ENCODE results near the gene KIF13A.
A peak's percentile ranks its signal among the peaks of the same experiment; 100 is the strongest.
"Not testable (repeated sequence)": the region's sequence is repeated elsewhere in the genome, so short reads cannot be mapped to it uniquely, and the experiment has no call there.

Gene KIF13A

DNA sequence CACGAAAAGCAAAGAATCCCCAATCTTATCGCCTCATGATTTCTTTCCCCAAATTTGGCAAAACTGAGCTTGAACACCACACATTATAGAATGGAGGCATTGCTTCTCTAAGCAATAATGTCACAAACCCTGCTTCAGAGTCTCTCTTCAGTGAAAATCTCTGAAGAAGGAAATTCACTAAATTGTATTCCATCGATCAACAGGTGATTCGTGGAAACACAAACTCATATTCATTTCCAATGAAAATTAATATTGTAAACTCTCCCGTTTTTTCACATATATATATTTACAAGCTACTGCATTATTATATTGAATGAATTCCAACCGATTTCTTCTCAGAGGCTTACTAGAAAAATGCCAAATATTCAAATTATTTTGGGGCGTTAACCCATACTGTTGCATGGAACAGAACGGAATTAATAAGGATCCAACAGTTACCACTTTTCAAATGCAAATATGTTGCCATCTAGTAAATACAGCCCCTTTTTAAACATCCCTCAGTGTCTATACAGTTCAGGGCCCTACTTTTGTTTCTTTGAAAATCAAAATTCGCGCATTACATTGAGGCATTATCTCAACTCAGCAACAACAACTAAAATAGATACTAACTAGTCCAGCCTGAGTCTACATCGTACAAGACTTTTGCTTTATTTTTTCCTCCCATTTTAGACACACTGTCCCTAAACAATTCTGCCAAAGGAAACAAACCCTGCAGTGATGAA lies 1.3 kb downstream of the KIF13A start:
- no peak overlapping the region for H3K27ac Mint-ChIP-seq
- peaks cover 21% of the 10 kb centered on the region for H3K4me1 Mint-ChIP-seq
- peak overlapping the region; percentile 57 for H3K4me3 Mint-ChIP-seq
- H3K36me3 Mint-ChIP-seq (ENCODE audit: low read depth) = no peaks in the 10 kb centered on the region
- H3K27me3 Mint-ChIP-seq = peaks cover 72% of the 10 kb centered on the region
- ATAC-seq (no peak), DNase-seq (no peak)
- H3K9me3 Mint-ChIP-seq = no peaks in the 10 kb centered on the region

DNA sequence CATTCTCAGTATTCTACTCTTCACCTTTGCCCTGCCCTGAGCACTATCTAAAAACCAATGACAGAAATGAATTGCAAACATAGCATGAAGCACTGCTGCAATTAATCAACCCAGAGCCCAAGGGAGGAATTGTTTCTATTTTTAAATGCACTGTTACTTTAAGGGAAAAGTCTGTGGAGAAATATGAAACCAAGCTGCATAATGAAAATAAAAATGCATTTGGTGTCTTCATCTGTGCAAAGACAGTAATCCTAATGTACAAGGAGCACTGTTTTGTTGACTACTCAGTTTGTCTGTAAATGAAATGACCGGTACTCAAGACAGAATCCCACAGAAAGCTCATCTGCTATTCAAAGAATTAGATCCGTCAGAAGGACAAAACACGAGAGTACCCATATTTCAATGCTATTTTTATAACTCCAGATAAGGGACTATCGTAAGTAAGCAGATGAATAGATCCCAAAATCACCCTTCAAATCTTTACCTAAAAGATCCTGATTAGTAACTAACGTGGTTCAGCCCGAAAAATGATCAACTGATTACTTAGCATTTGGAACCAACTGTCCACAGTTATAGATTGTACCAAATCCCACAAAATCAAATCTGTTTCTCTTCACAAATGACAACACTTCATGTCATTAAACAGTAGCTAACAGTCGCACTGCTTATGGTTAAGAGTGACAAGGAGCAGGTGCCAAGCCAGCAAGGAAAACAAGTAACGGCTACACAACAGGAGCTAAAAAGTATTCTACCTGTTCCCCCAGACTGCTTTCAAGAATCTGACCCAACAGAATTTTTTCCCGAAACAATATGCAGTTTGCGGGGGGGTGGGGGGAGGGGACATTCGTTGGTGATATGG lies 2.4 kb downstream of the KIF13A start:
- no peak overlapping the region for H3K27ac Mint-ChIP-seq
- H3K4me3 Mint-ChIP-seq = no peak overlapping the region
- DNase-seq (no peak), ATAC-seq (no peak)
- H3K9me3 Mint-ChIP-seq = no peaks in the 10 kb centered on the region
- no peaks in the 10 kb centered on the region for H3K36me3 Mint-ChIP-seq (ENCODE audit: low read depth)
- peaks cover 71% of the 10 kb centered on the region for H3K27me3 Mint-ChIP-seq
- H3K4me1 Mint-ChIP-seq = peaks cover 30% of the 10 kb centered on the region

DNA sequence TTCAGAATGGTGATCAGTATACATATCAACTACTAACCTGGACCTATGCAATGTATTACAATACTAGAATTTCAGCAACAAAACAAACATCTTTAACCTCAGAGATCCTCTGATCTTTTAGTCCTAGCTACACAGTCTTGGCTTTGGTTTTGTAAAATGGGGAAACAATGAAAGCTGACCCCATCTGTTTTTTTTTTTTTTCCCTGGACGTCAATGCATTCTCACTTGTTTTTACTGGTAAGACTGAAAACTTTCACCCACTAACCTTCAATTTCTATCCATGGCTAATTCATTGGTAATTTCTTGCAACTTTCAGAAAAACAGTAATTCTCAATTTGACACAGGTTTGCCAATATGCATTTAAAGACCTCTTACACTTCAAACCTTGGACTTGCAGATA lies 3.0 kb downstream of the KIF13A start:
- H3K27me3 Mint-ChIP-seq = peaks cover 70% of the 10 kb centered on the region

DNA sequence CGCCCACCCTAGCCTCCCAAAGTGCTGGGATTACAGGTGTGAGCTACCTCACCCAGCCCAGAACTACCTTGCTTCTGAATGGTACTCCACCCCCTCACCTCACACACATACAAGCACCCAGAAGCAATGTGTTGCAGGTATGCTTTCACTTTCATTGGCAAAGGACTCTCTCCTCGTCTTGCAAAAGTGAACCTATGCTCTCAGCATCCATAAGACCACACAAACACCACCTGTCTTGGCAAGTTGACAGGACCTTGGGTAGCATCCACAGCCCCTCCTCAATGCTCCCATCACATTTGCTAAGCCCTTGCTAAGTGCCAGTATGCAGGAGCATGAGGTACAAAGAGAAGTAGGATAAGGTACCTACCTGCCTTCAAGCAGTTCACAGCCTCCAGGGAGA lies 3.7 kb downstream of the KIF13A start:
- peaks cover 64% of the 10 kb centered on the region for H3K27me3 Mint-ChIP-seq
- ATAC-seq = no peak

More for the DNA sequence above, 3.0 kb downstream of the KIF13A start:
- Mint-ChIP-seq H3K36me3 (ENCODE audit: low read depth) (no peaks in the 10 kb centered on the region), H3K4me3 (no peak overlapping the region), H3K27ac (no peak overlapping the region), H3K9me3 (no peaks in the 10 kb centered on the region), H3K4me1 (peaks cover 30% of the 10 kb centered on the region)
- no peak for ATAC-seq
- DNase-seq = no peak

DNA sequence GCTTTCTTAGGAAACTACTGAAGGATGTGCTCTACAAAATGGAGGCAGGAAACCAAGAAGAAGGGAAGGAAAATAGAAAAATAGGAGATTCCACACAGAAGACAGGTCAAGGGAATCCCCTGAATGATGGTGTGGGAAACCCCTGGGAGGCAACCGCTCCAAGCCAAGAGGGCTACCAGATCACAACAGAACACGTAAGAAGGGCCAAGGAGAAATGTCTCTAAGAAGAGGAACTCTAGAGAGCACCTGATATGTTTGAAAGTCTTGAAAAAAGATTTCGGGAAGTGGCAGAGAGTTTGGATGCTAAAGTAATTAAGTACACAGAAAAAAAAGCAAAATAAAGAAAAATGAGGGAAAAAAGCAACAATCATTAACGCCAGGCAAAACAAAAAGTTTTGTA lies 7.1 kb downstream of the KIF13A start:
- no peaks in the 10 kb centered on the region for H3K36me3 Mint-ChIP-seq (ENCODE audit: low read depth)
- no peak for DNase-seq
- H3K4me1 Mint-ChIP-seq = peaks cover 19% of the 10 kb centered on the region
- no peak overlapping the region for H3K27ac Mint-ChIP-seq
- no peak overlapping the region for H3K4me3 Mint-ChIP-seq
- ATAC-seq = no peak
- H3K27me3 Mint-ChIP-seq = peaks cover 41% of the 10 kb centered on the region
- H3K9me3 Mint-ChIP-seq = no peaks in the 10 kb centered on the region

More for the DNA sequence above, 3.7 kb downstream of the KIF13A start:
- DNase-seq = no peak
- Mint-ChIP-seq H3K9me3 (no peaks in the 10 kb centered on the region), H3K36me3 (ENCODE audit: low read depth) (no peaks in the 10 kb centered on the region), H3K27ac (no peak overlapping the region), H3K4me3 (no peak overlapping the region), H3K4me1 (peaks cover 27% of the 10 kb centered on the region)

DNA sequence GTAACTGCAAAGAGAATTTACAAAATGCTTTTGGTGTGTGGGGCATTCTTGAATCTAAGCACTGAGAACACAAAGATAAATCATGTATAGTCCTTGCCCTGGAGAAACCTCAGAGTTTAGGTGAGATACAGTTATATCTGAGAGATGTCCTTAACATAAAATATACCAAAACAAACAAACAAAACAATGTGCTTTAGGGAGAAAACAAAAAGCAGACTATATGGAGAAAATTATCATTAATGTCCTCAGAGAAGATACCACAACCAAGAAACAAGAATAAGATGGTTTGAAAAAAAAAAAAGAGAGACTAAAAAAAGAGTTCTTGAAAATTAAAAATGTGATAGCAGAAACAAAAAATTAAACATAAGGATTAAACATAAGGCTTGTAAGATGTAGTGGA lies 8.0 kb downstream of the KIF13A start:
- Mint-ChIP-seq H3K4me3 (no peak overlapping the region), H3K27ac (no peak overlapping the region), H3K36me3 (ENCODE audit: low read depth) (no peaks in the 10 kb centered on the region), H3K27me3 (peaks cover 32% of the 10 kb centered on the region), H3K9me3 (no peaks in the 10 kb centered on the region), H3K4me1 (peaks cover 17% of the 10 kb centered on the region)
- DNase-seq (no peak), ATAC-seq (no peak)

DNA sequence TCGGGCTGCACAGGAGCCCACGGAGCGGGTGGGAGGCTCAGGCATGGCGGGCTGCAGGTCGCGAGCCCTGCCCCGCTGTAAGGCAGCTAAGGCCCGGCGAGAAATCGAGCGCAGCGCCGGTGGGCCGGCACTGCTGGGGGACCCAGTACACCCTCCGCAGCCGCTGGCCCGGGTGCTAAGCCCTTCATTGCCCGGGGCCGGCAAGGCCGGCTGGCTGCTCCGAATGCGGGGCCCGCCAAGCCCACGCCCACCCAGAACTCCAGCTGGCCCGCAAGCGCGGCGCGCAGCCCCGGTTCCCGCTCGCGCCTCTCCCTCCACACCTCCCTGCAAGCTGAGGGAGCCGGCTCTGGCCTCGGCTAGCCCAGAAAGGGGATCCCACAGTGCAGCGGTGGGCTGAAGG lies 11.2 kb downstream of the KIF13A start:
- not testable (repeated sequence) for H3K27ac Mint-ChIP-seq; DNase-seq; H3K36me3 Mint-ChIP-seq (ENCODE audit: low read depth); H3K9me3 Mint-ChIP-seq; H3K4me3 Mint-ChIP-seq; H3K4me1 Mint-ChIP-seq; ATAC-seq
- peaks cover 23% of the 10 kb centered on the region for H3K27me3 Mint-ChIP-seq

DNA sequence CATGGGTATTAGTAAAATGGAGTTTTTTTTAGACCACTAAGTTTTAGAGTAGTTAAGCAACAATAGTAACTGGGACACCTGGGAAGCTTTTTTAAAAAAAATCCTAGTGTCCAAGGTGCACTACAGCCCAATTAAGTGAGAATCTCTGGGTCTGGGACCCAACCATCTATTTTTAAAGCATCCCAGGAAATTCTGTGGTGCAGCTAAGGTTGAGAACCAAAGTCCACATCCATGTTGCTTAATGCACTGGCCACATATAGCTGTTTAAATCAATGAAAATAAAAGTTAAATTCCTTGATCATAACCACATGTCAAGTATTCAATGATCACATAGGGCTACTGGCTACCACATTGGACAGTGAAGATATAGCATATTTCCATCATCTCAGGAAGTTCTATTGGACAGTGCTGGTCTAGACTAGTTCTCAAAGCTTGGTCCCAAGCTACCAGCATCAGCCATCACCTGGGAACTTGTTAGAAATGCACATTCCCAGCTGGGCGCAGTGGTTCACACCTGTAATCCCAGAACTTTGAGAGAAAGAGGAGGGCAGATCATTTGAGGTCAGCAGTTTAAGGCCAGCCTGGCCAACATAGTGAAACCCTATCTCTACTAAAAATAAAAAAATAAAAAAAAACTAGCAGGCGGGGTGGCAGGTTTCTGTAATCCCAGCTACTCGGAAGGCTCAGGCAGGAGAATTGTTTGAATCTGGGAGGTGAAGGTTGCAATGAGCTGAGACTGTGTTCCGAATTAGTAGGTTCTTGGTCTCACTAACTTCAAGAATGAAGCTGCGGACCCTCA lies 12.7 kb downstream of the KIF13A start:
- peaks cover 18% of the 10 kb centered on the region for H3K27me3 Mint-ChIP-seq
- no peak overlapping the region for H3K27ac Mint-ChIP-seq
- H3K9me3 Mint-ChIP-seq = no peaks in the 10 kb centered on the region
- no peak overlapping the region for H3K4me3 Mint-ChIP-seq
- no peak for ATAC-seq
- H3K36me3 Mint-ChIP-seq (ENCODE audit: low read depth) = no peaks in the 10 kb centered on the region
- H3K4me1 Mint-ChIP-seq = no peaks in the 10 kb centered on the region
- no peak for DNase-seq

DNA sequence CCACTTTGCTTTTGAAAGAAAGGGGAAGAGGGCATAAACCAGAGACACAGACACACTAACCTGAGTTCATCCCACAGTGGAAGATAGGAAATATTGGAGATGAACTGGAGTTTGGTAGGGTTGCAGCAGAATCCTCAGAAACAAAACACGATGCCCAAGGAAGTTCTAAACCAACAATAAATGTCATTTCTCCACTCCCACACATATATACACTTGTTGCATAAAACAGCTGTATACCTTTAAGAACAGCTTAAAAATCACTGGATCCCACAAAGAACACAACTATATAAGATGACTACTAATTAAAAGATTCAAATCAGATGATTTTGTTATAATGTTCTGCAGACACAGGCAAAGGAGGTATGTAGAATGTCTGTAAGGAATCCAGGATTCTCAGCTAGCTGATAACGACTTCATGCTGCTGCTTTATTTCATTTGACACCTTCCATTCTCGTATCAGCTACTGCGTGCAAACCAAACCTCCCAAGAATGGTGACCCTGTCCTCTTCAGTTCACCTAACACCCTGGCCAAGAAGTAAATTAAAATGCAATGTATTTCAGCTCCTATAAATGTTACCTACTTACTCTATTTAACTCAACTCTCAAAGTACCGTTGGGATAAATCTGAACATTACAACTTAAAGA lies 14.3 kb downstream of the KIF13A start:
- H3K4me3 Mint-ChIP-seq = no peak overlapping the region
- H3K4me1 Mint-ChIP-seq = no peaks in the 10 kb centered on the region
- H3K36me3 Mint-ChIP-seq (ENCODE audit: low read depth) = no peaks in the 10 kb centered on the region
- no peaks in the 10 kb centered on the region for H3K9me3 Mint-ChIP-seq
- peaks cover 11% of the 10 kb centered on the region for H3K27me3 Mint-ChIP-seq
- DNase-seq (no peak), ATAC-seq (no peak)
- H3K27ac Mint-ChIP-seq = no peak overlapping the region

DNA sequence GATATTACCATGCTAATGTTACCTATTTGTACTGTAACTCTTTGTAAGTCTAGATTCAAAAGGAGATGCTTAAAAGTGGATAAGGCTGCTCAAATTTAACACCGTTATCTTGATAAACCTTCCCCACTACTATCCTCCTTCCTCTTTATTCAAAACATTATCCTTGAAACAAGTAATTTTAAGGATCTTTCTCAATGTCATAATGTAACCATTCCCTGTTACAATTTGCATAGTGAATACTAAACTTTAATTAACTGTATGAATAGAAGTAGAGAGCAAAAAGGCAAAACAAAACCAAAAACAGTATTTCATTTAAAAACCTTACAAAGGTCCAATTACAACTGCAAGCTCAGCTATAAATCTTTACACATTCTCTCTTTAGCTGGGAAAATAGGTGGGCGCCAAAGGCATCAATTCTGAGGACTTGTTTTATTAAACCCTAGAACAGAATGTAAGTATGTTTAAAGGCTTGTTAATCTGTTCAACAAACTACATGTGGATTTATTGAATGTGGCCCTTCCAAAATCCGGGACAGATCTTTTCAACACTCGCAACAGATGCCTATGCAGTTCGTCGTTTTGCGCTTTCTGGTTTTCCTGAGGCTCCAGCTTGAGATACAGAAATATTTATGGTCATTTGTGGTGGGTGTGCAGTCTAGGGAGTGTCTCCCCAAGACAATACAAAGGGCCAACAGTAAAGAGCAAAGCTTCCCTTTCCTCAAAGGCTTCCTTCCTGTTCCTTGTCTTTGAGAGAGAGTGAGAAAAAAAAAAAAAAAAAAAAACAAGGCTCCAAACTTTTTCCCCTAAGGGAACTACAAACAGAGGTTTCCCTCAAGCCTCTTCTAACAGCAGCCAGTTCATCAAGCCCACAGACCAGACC lies 15.1 kb downstream of the KIF13A start:
- no peak for DNase-seq
- H3K9me3 Mint-ChIP-seq = no peaks in the 10 kb centered on the region
- H3K4me3 Mint-ChIP-seq = no peak overlapping the region
- peaks cover 11% of the 10 kb centered on the region for H3K27me3 Mint-ChIP-seq
- H3K27ac Mint-ChIP-seq = no peak overlapping the region
- no peaks in the 10 kb centered on the region for H3K4me1 Mint-ChIP-seq
- no peaks in the 10 kb centered on the region for H3K36me3 Mint-ChIP-seq (ENCODE audit: low read depth)
- no peak for ATAC-seq

DNA sequence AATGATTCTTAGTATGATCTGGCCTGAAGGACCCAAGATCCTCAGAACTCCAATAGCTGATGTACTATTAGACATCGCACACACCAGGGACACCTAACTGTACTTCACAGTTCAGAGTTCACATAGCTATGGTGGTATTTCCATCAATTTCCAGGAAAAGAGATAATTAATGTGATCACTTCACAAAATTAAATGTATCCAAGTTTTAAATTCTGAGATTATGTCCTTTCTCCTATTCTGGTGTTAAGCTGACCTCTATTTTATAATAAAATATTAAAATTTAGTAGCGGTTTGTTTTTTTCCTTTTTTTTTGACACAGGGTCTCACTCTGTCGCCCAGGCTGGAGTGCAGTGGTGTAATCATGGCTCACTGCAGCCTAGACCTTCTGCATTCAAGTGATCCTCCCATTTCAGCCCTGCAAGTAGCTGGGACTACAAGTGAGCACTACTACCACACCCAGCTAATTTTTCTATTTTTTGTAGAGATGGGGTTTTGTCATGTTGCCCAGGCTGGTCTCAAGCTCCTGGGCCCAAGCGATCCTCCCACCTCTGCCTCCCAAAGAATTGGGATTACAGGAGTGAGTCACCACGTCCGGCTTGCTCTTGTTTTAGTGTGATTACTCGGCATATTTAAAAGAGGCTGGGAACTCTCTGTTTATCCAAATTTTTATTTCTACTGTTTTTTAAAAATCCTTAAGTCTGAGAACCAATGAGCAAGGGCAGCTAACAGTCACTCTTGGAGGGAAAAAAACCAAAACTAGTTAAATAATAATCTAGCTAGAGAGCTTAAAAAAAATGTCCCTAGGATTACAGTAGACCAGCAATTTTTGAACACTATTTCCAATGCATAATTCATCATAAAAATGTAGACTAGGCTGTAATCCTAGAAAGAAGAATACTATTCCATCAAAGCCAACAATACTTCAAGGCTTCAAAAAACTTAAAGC lies 16.0 kb downstream of the KIF13A start:
- no peaks in the 10 kb centered on the region for H3K36me3 Mint-ChIP-seq (ENCODE audit: low read depth)
- no peak for DNase-seq
- no peaks in the 10 kb centered on the region for H3K4me1 Mint-ChIP-seq
- no peak overlapping the region for H3K4me3 Mint-ChIP-seq
- H3K27me3 Mint-ChIP-seq = peaks cover 11% of the 10 kb centered on the region
- H3K9me3 Mint-ChIP-seq = no peaks in the 10 kb centered on the region
- no peak for ATAC-seq
- H3K27ac Mint-ChIP-seq = no peak overlapping the region

DNA sequence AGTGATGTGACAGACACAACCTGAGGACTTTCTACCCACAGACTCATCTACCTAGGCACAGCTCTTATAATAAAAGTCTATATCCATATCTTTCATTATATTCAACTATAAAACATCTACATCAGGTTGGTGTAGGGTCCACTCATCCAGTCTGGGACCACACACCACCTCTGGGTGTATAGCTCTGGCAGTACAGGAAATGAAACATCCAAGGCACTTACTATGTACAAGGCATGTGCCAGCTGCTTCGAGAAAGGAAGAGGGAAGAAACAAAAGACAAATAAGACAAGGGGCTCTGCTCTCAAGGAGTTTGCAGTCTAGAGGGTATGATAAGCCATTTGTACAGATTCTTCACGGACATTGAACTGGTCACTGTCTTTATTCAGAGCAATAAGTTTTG lies 18.6 kb downstream of the KIF13A start:
- no peaks in the 10 kb centered on the region for H3K4me1 Mint-ChIP-seq
- peaks cover 11% of the 10 kb centered on the region for H3K27me3 Mint-ChIP-seq
- no peak for DNase-seq
- no peaks in the 10 kb centered on the region for H3K9me3 Mint-ChIP-seq
- no peak for ATAC-seq
- no peak overlapping the region for H3K4me3 Mint-ChIP-seq
- H3K27ac Mint-ChIP-seq = no peak overlapping the region
- H3K36me3 Mint-ChIP-seq (ENCODE audit: low read depth) = no peaks in the 10 kb centered on the region

Measured in activated naive CD8-positive, alpha-beta T cell treated with anti-CD3 and anti-CD28 coated beads, Interleukin-2, amount 50 U/mL, for 24 hours (primary cell).